Stimulated activated CD8-positive, alpha-beta memory T cell treated with anti-CD3 and anti-CD28 coated beads, Interleukin-7, amount 100 ng/mL, for 48 hours (primary cell): ENCODE results near the gene CHERP.
"Not testable (repeated sequence)": the region's sequence is repeated elsewhere in the genome, so short reads cannot be mapped to it uniquely, and the experiment has no call there.

Experiments used
- DNase-seq, 2 donors: peaks; one replicate each; pipeline ENCODE4 v3.0.0-alpha.2; 2020; ENCODE audit warnings: low read depth in 1 of 2; ENCODE audit errors: extremely low read depth in 1 of 2

CHERP gene

GRCh38 chr19:16576690-16577530 is 34.7 kb upstream of the CHERP start:
- DNase-seq = no peak

DNA sequence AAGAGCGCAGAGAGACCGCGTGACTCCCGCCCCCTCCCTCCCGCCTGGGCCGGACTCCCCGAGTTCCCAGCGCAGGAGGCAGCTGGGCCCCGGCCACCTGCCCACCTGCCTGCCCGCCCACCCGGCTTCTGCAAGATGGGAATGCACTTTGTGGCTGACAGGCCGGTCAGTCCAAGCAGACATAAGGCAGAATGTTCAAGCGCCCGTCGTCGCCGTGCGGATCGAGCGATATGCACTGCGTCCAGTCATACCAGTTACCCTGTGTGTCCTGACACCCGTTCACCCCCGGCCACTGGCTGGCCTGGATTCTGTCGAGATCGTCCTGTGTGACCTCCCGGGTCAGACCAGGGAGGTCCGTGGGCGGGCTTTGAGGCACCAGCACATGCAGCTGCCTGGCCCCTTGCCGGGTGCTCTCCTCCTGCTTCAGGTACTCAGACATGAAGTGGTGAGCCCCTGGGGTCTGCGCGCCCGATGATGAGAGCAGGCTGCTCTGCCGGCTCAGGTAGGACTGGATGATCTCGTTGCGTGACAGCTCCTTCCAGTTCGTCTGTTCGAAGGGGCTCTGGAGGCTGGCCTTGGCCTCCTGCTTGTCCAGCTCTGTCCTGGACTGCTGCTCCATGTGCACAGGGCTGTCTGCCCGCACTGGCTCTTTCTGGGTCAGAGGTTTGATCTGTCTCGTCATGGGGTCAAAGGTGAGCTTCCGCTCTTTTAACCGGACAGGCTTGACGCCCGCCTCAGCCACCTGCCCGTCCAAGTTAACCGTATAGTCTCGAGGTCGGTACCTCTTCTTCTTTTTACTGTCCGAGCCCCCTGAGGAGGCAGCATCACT is 33.8 kb upstream of the CHERP start:
- DNase-seq = no peak

- DNase-seq = no peak
These were observed 33.0 kb upstream of the CHERP start for GRCh38 chr19:16575282-16575681.

DNA sequence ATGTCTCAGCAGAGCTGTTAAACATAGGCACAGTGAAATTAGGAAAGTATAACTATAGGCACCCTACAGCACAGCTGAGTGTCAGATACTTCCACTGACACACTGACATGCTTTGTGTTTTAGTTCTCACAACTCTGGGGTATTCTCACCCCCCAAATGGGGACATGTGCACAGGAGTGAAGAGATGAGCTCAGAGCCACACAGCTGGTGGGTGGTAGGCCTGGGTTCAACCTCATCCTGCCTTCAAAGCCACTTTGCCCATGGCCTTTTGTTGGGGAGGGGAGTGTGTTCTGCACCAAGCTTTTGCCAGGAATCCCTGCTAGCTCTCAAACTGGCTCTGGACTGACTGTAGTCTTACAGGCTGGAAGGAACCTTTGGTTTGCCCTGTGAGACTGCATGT is 31.7 kb upstream of the CHERP start:
- DNase-seq = no peak

DNA sequence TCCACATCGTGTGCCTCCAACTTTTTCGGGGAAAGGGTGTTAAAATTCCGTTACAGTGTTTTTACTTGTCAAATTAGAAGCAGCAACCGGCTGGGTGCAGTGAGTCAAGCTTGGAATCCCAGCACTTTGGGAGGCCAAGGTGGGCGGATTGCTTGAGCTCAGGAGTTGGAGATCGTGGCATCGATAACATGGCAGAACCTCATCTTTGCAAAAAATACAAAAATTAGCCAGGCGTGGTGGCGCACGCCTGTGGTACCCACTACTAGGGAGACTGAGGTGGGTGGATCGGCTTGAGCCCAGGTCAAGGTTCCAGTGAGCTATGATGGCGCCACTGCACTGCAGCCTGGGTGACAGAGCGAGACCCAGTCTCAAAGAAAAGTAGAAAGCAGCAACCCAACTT is 31.1 kb upstream of the CHERP start:
- DNase-seq = no peak

- peak; percentile 86 to 89 for DNase-seq
These were observed 30.3 kb upstream of the CHERP start, which contains the start of gene SLC35E1 for GRCh38 chr19:16572332-16573211. TSS of gene SLC35E1 (minus strand) at chr19:16572415. CDS start at chr19:16572364, 51 bp downstream.

DNA sequence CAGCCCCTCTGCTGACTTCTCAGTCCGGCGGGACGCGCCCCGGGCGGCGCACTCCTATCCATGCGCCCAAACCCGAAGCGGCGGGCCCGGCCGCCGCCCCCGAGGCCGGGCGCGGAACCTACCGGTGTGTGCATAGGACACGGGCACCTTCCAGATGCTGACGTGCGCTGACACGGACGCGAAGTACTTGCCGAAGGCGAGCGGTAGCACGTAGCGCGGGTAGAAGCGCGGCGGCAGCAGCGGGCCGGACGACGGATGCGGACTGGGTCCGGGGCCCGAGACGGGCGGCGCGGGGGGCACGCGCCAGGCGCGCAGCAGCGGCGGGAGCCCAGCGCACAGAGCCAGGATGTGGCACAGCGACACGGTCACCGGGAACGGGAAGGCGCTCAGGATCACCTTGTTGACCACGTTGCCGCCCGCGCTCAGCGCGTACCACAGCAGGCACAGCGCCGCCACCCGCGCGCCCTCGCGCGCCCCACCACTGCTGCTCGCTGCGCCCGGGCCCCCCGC is 29.6 kb upstream of the CHERP start:
- no peak for DNase-seq

DNA sequence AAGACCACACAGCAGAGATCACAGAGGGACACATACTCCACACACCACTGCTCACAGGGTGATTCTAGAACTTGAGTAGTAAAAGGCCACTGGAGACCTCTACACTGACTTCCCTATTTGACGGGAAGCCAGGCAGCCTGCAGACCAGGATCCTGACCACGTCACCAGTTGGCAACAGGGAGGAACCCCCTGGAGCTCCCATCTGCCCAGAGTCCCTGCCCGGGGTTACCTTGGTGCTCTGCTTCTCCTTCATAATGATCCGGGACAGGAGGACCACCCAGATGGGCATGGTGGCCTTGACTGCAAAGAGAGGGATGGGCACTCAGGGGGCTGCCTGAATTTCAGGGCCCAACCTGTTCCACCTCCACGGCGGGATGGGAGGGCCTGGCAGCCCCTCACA is 29.0 kb upstream of the CHERP start:
- DNase-seq = no peak

- no peak for DNase-seq
These were observed 27.5 kb upstream of the CHERP start for GRCh38 chr19:16569609-16570320.

GRCh38 chr19:16566702-16567101 is 24.5 kb upstream of the CHERP start:
- no peak for DNase-seq

- peak in 1 of 2 donors; percentile 61 for DNase-seq
These were observed 23.9 kb upstream of the CHERP start for GRCh38 chr19:16566161-16566560.

- DNase-seq = no peak
These were observed 22.6 kb upstream of the CHERP start for GRCh38 chr19:16564842-16565241.

DNA sequence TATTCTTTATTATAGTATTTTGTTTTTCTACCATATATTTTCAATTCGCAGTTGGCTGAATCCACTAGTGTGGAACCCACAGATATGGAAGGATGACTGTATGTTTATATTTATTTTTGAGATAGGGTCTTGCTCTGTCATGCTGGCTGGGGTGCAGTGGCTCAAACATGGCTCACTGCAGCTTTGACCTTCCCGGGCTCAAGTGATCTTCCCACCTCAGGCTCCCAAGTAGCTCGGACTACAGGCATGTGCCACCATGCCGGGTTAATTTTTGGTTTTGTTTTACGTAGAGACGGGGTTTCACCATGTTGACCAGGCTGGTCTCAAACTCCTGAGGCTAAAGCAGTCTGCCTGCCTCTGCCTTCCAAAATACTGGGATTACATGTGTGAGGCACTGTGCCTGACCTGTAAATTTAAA is 20.4 kb upstream of the CHERP start:
- no peak for DNase-seq

DNA sequence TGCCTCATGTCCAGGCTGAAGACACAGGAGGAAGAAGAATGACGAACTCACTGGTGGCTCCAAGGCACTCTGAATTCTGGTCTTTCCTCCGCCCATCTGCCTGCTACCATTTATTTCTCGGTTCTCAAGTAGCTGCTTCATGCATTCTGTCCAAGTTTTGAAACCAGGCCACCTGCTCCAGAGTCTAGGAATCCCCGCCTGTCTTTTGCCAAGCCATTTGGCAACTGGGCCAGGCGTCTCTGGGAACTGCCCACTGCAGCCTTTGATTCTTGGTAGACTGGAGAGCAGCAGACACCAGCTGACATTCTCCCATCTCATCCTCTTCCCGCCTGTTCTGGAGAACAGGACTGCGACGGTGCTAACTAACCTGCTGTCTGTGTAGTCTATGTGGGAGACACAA is 19.1 kb upstream of the CHERP start:
- no peak for DNase-seq

GRCh38 chr19:16559780-16560276 is 17.6 kb upstream of the CHERP start:
- no peak for DNase-seq

DNA sequence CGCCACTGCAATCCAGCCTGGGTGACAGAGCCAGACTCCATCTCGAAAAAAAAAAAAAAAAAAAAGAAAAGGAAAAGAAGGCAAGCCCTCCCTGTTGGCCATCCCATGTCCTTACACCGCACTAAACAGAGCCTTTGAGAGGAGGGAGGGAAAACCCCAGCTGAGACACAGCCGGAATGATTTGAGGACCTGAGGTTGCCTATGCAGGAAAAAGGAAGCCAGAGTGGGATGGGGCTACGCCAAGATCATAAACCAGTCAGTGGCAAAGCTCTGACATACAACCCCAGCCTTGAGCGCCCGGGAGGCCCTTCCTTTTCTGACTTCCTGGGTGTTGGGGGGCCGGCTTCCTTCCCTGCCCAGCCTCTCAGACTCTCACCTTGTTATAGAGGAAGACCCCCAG is 12.5 kb upstream of the CHERP start:
- DNase-seq = no peak

- not testable (repeated sequence) for DNase-seq
These were observed 9.7 kb upstream of the CHERP start for GRCh38 chr19:16551902-16552301.

- DNase-seq = no peak
These were observed 6.7 kb upstream of the CHERP start for GRCh38 chr19:16548956-16549355.

GRCh38 chr19:16544473-16545231 is 2.4 kb upstream of the CHERP start:
- DNase-seq = no peak
